Omental fat pad (tissue), 4 donors: ENCODE data around the gene SAMD14. TPM values are rescaled to one million over a fixed set of nuclear protein-coding genes. Genes with fewer than 3 reads are reported as not detected.

Experiments
- ATAC-seq: fragments of 150-250 bp; one replicate; pipeline ENCODE4 v1.9.1; 2016; ENCODE audit warnings: mild to moderate bottlenecking, moderate library complexity; ENCODE audit not compliant: low FRiP score
- DNase-seq: peaks from one replicate; pipeline ENCODE4 v3.0.0-alpha.2; 2019; ENCODE audit warnings: low spot score
- total RNA-seq, 4 donors: library from RNA; depleted of rRNA; stranded (reverse); fragments of >200 nt; gene quantifications; one replicate each; pipeline ENCODE4 v1.1.0, GENCODE V29; 2016
- TF ChIP-seq, protein P1 (sequence below), 3 donors: fragments of 450-650 bp; IDR thresholded peaks; one replicate each; pipeline ENCODE4 v1.5.1; 2016 to 2017; ENCODE audit warnings: antibody characterized with exemption in 3 of 3, mild to moderate bottlenecking in 3 of 3, moderate library complexity in 2 of 3

The SAMD14 gene
- total RNA-seq, 4 donors from 2014 or later = 0.12 to 0.44 TPM; not detected in 2

GRCh38 chr17:50079334-50080095, 50.4 kb downstream of the SAMD14 start:
- ATAC-seq = peak; percentile 34
- DNase-seq = no peak
- TF ChIP-seq, protein P1, sequence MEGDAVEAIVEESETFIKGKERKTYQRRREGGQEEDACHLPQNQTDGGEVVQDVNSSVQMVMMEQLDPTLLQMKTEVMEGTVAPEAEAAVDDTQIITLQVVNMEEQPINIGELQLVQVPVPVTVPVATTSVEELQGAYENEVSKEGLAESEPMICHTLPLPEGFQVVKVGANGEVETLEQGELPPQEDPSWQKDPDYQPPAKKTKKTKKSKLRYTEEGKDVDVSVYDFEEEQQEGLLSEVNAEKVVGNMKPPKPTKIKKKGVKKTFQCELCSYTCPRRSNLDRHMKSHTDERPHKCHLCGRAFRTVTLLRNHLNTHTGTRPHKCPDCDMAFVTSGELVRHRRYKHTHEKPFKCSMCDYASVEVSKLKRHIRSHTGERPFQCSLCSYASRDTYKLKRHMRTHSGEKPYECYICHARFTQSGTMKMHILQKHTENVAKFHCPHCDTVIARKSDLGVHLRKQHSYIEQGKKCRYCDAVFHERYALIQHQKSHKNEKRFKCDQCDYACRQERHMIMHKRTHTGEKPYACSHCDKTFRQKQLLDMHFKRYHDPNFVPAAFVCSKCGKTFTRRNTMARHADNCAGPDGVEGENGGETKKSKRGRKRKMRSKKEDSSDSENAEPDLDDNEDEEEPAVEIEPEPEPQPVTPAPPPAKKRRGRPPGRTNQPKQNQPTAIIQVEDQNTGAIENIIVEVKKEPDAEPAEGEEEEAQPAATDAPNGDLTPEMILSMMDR (IDR thresholded peaks at IDR 0.05) = no peak

- no peak for ATAC-seq
- TF ChIP-seq, protein P1 (IDR thresholded peaks at IDR 0.05) = no peak
Measured at GRCh38 chr17:50078430-50078829, 51.5 kb downstream of the SAMD14 start.

GRCh38 chr17:50076591-50077235, 53.2 kb downstream of the SAMD14 start:
- no peak for DNase-seq
- ATAC-seq = no peak
- TF ChIP-seq, protein P1 (IDR thresholded peaks at IDR 0.05) = no peak

More at GRCh38 chr17:50078430-50078829, 51.5 kb downstream of the SAMD14 start:
- DNase-seq = no peak

- TF ChIP-seq, protein P1 (IDR thresholded peaks at IDR 0.05) = no peak
- ATAC-seq (no peak), DNase-seq (no peak)
Measured at GRCh38 chr17:50076221-50076590, 53.8 kb downstream of the SAMD14 start.

GRCh38 chr17:50075446-50076032, 54.4 kb downstream of the SAMD14 start:
- DNase-seq (no peak), ATAC-seq (no peak)
- TF ChIP-seq, protein P1 (IDR thresholded peaks at IDR 0.05) = no peak

DNA sequence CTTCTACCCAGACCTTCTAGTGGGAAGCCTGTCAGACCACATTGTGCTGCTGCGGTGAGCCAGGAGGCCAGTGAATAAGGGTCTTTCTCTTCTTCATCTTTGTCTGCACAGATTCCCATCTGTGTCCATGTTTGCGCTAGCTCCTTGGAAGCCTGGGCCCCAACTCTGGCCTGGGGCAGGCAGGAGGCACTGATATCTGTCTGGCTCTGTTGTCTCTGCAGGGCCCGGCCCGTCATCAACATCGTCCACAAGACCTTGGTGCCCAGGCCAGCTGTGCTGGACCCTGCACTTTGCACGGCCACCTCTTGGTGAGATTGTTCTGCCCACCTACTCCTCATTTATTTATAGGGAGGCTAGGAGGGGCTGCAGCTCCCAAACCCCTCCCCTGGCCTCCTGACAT, 55.7 kb downstream of the SAMD14 start:
- DNase-seq = no peak
- TF ChIP-seq, protein P1 (IDR thresholded peaks at IDR 0.05) = no peak
- no peak for ATAC-seq
